GM12875 (cell line): ENCODE measurements around the gene RSL1D1.

Source experiments
- H3K4me3 ChIP-seq: one replicate; pipeline ENCODE4 v1.5.1; 2011; ENCODE audit warnings: low read depth, low read length, control low read depth
- TF ChIP-seq, protein P1 (sequence below): IDR thresholded peaks from 2 replicates; pipeline ENCODE4 v1.5.1; 2011; ENCODE audit warnings: low read depth, mild to moderate bottlenecking, control low read depth, inconsistent platforms, low read length, moderate library complexity, borderline replicate concordance; ENCODE audit not compliant: insufficient read depth

RSL1D1 gene

GRCh38 chr16:11797957-11798299, 53.4 kb downstream of the RSL1D1 start:
- peak overlapping the region; percentile 69 for H3K4me3 ChIP-seq
- TF ChIP-seq, protein P1, sequence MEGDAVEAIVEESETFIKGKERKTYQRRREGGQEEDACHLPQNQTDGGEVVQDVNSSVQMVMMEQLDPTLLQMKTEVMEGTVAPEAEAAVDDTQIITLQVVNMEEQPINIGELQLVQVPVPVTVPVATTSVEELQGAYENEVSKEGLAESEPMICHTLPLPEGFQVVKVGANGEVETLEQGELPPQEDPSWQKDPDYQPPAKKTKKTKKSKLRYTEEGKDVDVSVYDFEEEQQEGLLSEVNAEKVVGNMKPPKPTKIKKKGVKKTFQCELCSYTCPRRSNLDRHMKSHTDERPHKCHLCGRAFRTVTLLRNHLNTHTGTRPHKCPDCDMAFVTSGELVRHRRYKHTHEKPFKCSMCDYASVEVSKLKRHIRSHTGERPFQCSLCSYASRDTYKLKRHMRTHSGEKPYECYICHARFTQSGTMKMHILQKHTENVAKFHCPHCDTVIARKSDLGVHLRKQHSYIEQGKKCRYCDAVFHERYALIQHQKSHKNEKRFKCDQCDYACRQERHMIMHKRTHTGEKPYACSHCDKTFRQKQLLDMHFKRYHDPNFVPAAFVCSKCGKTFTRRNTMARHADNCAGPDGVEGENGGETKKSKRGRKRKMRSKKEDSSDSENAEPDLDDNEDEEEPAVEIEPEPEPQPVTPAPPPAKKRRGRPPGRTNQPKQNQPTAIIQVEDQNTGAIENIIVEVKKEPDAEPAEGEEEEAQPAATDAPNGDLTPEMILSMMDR: no peak

GRCh38 chr16:11797166-11797956, 54.0 kb downstream of the RSL1D1 start, which contains the start of gene ZC3H7A:
TSS of gene ZC3H7A (minus strand) at chr16:11797258. CDS start at chr16:11782354, 14,904 bp downstream.
- TF ChIP-seq, protein P1: peak; percentile 82
- peak within 1 kb of the TSS; percentile 73 for H3K4me3 ChIP-seq

GRCh38 chr16:11796227-11797165, 54.8 kb downstream of the RSL1D1 start:
- TF ChIP-seq, protein P1: no peak
- H3K4me3 ChIP-seq: peak overlapping the region; percentile 73

GRCh38 chr16:11795887-11796226, 55.5 kb downstream of the RSL1D1 start:
- H3K4me3 ChIP-seq: peak overlapping the region; percentile 73

DNA sequence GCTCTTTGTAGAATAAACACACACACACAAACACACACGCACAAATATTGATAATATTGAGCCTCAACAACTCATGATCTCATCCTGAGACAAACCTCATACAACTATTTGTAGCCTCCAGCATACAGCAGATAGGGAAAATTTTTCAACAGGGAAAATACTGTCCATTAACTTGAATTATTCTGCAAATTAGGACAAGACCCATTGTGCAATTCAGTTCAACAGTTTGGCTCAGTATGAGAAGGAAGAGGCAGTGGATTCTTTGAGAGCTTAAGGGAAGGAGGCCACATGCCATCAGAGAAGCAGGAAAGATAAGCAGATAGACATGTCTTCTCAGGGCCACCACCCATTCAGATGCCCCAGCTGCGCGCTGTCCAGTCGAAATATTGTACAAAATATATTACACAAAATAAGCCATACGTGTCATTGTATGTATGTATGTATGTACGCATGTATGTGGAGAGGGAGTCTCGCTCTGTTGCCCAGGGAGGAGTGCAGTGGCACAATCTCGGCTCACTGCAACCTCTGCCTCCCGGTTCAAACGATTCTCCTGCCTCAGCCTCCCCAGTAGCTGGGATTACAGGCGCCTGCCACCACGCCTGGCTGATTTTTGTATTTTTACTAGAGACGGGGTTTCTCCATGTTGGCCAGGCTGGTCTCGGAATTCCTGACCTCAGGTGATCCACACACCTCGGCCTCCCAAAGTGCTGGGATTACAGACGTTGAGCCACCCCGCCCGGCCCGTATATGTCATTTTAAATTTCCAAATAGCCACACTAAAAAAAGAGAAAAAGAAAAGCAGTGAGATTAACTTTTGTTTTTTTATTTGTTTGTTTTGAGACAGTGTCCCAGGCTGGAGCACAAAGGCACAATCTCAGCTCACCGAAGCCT, 56.1 kb downstream of the RSL1D1 start:
- TF ChIP-seq, protein P1: no peak
- H3K4me3 ChIP-seq: peak overlapping the region; percentile 73

More at GRCh38 chr16:11795887-11796226, 55.5 kb downstream of the RSL1D1 start:
- TF ChIP-seq, protein P1: no peak

- no peak overlapping the region for H3K4me3 ChIP-seq
- TF ChIP-seq, protein P1: no peak
These were observed 56.9 kb downstream of the RSL1D1 start for GRCh38 chr16:11794447-11794846.
